Measurements from ENCODE around the gene BEST2.

DNA sequence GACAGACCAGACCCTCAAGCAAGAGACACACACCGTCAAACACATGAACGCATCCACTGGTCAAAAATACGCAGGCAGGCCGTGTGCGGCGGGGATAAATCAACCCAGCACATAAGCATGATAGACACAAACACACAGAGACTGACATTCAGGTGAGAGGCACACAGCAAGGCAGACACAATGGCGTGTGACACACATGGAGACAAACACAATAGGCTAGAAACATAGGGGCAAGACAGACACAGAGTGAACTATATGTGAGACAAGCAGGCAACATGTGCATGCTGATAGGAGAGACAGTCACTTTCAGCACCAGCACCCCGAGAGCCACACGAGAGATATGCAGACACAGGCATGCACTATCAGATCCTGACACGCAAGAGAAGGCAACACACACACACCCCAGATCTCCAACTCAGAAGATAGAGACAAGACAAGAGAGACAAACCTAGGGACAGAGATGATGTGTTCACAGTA, 32.8 kb downstream of the BEST2 start:
- TF ChIP-seq, protein P1, sequence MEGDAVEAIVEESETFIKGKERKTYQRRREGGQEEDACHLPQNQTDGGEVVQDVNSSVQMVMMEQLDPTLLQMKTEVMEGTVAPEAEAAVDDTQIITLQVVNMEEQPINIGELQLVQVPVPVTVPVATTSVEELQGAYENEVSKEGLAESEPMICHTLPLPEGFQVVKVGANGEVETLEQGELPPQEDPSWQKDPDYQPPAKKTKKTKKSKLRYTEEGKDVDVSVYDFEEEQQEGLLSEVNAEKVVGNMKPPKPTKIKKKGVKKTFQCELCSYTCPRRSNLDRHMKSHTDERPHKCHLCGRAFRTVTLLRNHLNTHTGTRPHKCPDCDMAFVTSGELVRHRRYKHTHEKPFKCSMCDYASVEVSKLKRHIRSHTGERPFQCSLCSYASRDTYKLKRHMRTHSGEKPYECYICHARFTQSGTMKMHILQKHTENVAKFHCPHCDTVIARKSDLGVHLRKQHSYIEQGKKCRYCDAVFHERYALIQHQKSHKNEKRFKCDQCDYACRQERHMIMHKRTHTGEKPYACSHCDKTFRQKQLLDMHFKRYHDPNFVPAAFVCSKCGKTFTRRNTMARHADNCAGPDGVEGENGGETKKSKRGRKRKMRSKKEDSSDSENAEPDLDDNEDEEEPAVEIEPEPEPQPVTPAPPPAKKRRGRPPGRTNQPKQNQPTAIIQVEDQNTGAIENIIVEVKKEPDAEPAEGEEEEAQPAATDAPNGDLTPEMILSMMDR (conservative IDR thresholded peaks at IDR 0.05; ENCODE audit: low read length), result no peak
- TF ChIP-seq EZH2phosphoT487 (IDR thresholded peaks at IDR 0.05; ENCODE audit: borderline replicate concordance), result no peak

All from Loucy (cell line).